Nephron (organoid): ENCODE data around the gene COMT.

ENCODE experiments used
- H3K27ac Mint-ChIP-seq, 3 experiments: 2 replicates each; pipeline ENCODE4 v1.8.0; 2020; ENCODE audit warnings: mixed read lengths in 3 of 3, mild to moderate bottlenecking in 2 of 3, moderate library complexity in 1 of 3
- H3K27me3 Mint-ChIP-seq: 2 replicates; pipeline ENCODE4 v1.8.0; 2021; ENCODE audit warnings: low read depth, mild to moderate bottlenecking, moderate library complexity, mixed read lengths
- H3K36me3 Mint-ChIP-seq: 2 replicates; pipeline ENCODE4 v1.8.0; 2020; ENCODE audit warnings: low read depth, mixed read lengths
- H3K4me1 Mint-ChIP-seq: 2 replicates; pipeline ENCODE4 v1.8.0; 2020; ENCODE audit warnings: mixed read lengths
- H3K4me3 Mint-ChIP-seq, 3 experiments: 2 replicates each; pipeline ENCODE4 v1.8.0; 2020; ENCODE audit warnings: mild to moderate bottlenecking in 3 of 3, mixed read lengths in 3 of 3, moderate library complexity in 2 of 3
- H3K9me3 Mint-ChIP-seq: 2 replicates; pipeline ENCODE4 v1.8.0; 2020; ENCODE audit warnings: mixed read lengths
- TF ChIP-seq, protein P1 (sequence below), 3 experiments: fragments of 200-600 bp; sonication (generic); IDR thresholded peaks; one replicate each; pipeline ENCODE4 v1.5.0; 2021; ENCODE audit warnings: antibody characterized with exemption in 3 of 3; ENCODE audit not compliant: unreplicated experiment in 3 of 3

COMT gene

DNA sequence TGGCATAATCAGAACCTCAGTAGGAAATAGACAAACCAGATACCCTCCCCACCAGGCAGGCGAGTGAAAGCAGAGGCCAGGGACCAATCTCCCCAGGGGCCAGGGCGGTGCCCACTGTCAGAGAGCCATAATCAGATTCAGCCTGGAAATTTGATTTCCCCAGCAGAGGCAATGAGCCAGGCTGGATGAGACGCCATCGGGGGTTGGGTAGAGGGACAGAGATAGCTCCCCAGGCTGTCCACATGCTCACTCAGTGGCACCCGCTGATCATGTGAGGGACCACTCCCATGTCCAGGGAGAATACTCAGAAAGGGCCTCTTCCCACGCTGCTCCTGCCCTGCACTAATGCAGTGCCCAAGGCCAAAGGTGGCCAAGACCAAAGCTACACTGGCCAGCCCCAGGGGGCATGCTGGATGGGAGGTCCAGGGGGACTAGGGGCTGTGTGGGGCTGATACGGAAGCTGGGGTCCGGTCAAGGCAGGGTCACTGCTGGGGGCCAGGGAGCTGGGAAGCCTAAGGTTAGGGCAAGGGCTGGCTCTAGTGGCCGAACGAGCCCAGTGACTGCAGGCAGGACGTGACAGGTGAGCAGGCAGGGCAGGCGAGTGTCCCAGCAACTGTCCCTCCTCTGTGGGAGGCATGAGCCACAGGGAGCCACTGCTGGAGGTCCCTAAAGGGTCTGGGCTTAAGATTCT, 55.3 kb downstream of the COMT start:
- Mint-ChIP-seq H3K9me3 (no peaks in the 10 kb centered on the region), H3K27me3 (peaks cover 9% of the 10 kb centered on the region), H3K36me3 (no peaks in the 10 kb centered on the region), H3K4me3 (no peak overlapping the region), H3K27ac (peak overlapping the region in 1 of 3 experiments; percentile 47), H3K4me1 (peaks cover 53% of the 10 kb centered on the region)
- TF ChIP-seq, protein P1, sequence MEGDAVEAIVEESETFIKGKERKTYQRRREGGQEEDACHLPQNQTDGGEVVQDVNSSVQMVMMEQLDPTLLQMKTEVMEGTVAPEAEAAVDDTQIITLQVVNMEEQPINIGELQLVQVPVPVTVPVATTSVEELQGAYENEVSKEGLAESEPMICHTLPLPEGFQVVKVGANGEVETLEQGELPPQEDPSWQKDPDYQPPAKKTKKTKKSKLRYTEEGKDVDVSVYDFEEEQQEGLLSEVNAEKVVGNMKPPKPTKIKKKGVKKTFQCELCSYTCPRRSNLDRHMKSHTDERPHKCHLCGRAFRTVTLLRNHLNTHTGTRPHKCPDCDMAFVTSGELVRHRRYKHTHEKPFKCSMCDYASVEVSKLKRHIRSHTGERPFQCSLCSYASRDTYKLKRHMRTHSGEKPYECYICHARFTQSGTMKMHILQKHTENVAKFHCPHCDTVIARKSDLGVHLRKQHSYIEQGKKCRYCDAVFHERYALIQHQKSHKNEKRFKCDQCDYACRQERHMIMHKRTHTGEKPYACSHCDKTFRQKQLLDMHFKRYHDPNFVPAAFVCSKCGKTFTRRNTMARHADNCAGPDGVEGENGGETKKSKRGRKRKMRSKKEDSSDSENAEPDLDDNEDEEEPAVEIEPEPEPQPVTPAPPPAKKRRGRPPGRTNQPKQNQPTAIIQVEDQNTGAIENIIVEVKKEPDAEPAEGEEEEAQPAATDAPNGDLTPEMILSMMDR (IDR thresholded peaks at IDR 0.05; ENCODE audit: unreplicated experiment in 3 of 3) = no peak

DNA sequence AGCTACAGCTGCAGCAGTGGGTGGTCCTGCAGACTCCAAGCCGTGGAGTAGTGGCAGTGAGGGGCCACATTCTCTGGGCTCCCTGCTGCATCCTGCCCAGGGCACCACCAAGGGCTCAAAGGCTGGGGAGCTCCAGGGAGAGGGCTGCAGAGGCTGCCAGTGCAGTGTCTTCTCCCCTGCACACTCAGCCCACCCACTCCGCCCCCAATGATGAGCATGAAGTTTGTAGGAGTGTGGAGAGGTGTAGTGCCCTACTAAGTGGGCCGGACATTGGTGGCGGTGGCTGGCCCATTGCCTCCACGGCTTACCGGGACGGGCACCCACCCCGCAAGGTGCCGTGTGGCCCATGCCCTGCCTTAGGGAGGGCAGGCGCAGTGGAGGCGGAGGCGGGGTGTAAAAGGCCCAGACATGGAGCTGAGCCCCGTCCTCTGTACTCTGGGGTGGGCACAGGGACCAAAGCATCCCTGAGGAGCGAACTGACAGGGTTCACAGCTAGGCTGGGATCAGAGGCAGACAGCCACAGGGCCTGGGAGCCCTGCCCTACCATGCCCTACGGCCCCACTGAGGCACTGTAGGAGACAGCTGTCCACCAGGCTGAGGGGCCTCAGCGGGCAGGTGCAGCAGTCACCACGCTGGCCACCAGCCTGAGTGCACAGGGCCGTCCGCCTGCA, 56.1 kb downstream of the COMT start:
- Mint-ChIP-seq H3K27me3 (peaks cover 9% of the 10 kb centered on the region), H3K36me3 (no peaks in the 10 kb centered on the region), H3K4me3 (no peak overlapping the region), H3K4me1 (peaks cover 54% of the 10 kb centered on the region), H3K27ac (no peak overlapping the region), H3K9me3 (peaks cover under 1% of the 10 kb centered on the region)
- TF ChIP-seq, protein P1 (IDR thresholded peaks at IDR 0.05; ENCODE audit: unreplicated experiment in 3 of 3) = no peak

DNA sequence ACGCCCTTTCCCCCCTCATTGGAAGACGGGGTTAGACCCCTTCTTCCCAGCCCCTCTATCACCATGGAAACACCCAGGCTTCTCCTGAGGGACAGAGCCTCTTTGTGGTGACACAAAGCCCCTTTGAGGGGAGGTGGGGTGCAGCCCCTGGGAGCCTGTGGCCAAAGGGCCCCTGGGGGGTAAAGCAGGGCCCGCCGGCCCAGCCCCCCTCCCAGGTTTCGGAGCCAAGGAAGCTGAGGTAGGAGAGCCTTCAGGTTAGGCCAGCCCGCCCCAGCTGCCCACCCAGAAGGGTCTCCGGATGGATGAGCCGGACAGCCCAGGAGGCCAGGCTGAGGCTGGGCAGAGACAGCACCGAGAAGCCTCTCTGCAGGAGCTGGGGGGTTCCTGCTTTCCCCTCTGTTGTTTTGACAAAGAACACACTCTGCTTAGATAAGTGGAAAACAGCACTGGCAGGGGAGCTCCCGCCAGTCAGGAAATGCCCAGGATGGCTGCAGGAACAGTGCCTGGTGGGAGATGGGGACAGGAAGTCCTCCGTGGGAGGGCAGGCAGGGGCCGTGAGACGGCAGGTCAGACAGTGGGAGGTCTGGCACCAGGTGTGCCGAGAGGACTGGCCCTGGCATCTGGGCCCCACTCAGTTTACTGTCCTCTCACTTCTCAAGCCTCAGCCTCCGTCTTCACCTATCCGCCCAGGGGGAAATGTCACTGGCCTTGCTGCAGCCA, 56.8 kb downstream of the COMT start:
- Mint-ChIP-seq H3K4me3 (peak overlapping the region in 1 of 3 experiments; percentile 34), H3K36me3 (no peaks in the 10 kb centered on the region), H3K4me1 (peaks cover 58% of the 10 kb centered on the region)

DNA sequence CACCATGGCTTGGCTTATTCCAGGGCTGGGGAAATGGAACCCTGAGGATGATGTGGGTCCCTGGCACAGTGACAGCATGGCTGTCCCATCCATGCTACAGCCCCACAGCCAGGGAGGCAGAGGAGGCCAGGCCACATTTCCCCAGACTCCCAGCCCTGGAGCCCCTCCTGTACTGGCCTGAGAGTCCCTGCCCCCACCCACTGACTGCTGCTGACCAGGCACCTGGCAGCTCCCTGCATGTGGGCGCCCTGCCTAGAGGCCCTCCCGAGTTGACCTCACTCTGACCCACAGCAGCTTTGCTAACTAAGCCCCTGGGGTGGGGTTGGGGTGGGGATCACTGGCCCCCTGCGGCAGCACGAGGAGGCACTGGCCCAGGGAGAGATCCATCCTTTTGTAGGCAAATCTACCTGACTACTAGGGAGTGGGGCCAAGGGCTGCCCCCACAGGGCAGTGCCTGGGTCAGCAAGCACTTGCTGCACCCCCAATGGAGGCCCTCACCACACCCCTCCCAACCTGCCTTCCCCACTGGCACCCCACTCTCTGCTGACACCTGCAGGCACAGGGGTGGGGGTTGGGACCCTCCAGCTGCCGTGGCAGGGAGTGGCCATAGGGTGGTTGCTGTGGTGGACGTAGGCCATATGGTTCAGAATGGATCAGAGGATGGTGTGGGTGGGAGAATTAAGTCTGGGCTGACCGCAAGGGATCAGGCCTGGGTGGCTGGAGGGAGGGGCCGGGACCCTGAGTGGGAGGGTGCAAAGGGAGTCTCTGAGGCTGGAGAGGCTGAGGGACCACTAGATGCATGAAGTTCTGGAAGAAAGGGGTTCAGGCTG, 57.6 kb downstream of the COMT start:
- Mint-ChIP-seq H3K9me3 (peaks cover 15% of the 10 kb centered on the region), H3K36me3 (no peaks in the 10 kb centered on the region)
- TF ChIP-seq, protein P1 (IDR thresholded peaks at IDR 0.05; ENCODE audit: unreplicated experiment in 3 of 3) = no peak

More for the DNA sequence above, 56.8 kb downstream of the COMT start:
- H3K27me3 Mint-ChIP-seq = peaks cover 9% of the 10 kb centered on the region
- peaks cover 8% of the 10 kb centered on the region for H3K9me3 Mint-ChIP-seq
- peak overlapping the region; percentile 42 to 61 (median 55) for H3K27ac Mint-ChIP-seq
- TF ChIP-seq, protein P1 (IDR thresholded peaks at IDR 0.05; ENCODE audit: unreplicated experiment in 3 of 3) = no peak

DNA sequence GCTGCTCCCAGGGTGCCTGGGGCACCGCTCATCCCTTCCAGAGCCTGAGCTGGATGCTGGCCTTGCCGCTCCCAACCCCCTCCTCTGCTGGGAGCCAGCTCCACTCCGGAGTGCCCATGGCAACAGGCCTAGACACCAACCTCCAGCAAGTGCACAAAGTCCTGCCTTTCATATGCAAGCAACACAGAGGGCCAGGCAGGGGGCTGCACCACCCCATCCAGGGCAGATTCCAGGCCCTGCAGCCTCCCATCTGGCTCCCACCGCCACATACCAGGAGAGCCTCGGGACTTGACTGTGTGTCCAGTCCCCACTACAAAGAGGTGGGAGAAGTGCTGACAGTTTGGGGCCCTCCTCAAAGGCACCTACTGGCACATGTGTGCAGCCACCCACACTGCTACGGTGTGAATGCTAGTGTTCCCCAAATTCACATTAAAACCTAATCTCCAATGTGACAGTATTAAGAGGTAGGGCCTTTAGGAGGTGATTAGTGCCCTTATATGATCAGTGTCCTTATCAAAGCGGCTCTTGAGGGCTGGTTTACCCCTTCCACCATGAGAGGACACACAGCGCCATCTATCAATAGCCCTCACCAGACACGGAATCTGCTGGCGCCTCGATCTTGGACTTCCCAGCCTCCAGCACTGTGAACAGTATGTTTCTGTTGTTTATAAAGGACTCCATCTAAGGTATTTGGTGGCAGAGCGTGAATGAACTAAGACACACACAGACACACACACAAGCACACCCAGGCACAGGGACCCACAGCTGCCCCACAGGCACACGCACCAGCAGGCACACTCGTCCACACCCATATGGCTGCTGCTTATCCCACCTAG, 58.9 kb downstream of the COMT start:
- peaks cover 49% of the 10 kb centered on the region for H3K4me1 Mint-ChIP-seq
- TF ChIP-seq, protein P1 (IDR thresholded peaks at IDR 0.05; ENCODE audit: unreplicated experiment in 3 of 3) = no peak
- H3K4me3 Mint-ChIP-seq = no peak overlapping the region
- H3K9me3 Mint-ChIP-seq = peaks cover 24% of the 10 kb centered on the region
- H3K36me3 Mint-ChIP-seq = no peaks in the 10 kb centered on the region
- H3K27ac Mint-ChIP-seq = peak overlapping the region in 2 of 3 experiments; percentile 48 to 58
- peaks cover 1% of the 10 kb centered on the region for H3K27me3 Mint-ChIP-seq

More for the DNA sequence above, 57.6 kb downstream of the COMT start:
- peaks cover 6% of the 10 kb centered on the region for H3K27me3 Mint-ChIP-seq
- H3K27ac Mint-ChIP-seq = peak overlapping the region in 2 of 3 experiments; percentile 42 to 55
- no peak overlapping the region for H3K4me3 Mint-ChIP-seq
- peaks cover 58% of the 10 kb centered on the region for H3K4me1 Mint-ChIP-seq
